SIG-M5 treated with dmso at 0.1 percent for 504 hours (cell line): ENCODE data around the gene NR1I3.

Source experiments
- DNase-seq: peaks from one replicate; lab custom pipeline; 2025; ENCODE audit not compliant: unreplicated experiment; lab: John Stamatoyannopoulos, UW

Gene NR1I3

GRCh38 chr1:161219078-161219892 lies 18.7 kb downstream of the NR1I3 start:
- DNase-seq, result no peak

GRCh38 chr1:161218301-161219077 lies 19.5 kb downstream of the NR1I3 start:
- no peak for DNase-seq

GRCh38 chr1:161217831-161218230 lies 20.2 kb downstream of the NR1I3 start:
- no peak for DNase-seq

- peak; percentile 98 for DNase-seq
Observed at GRCh38 chr1:161216945-161217712, 20.9 kb downstream of the NR1I3 start.

GRCh38 chr1:161215076-161215475 lies 22.9 kb downstream of the NR1I3 start, which contains the start of gene FCER1G:
FCER1G (plus strand) TSS chr1:161215295; CDS start chr1:161215322, 27 bp downstream.
- DNase-seq, result peak; percentile 69

- DNase-seq, result peak; percentile 70
Observed at GRCh38 chr1:161214369-161214768, 23.6 kb downstream of the NR1I3 start.

- peak; percentile 82 for DNase-seq
Observed at GRCh38 chr1:161209790-161210409, 28.1 kb downstream of the NR1I3 start.

- DNase-seq, result no peak
Observed at GRCh38 chr1:161207173-161207572, 30.8 kb downstream of the NR1I3 start.

- no peak for DNase-seq
Observed at GRCh38 chr1:161206411-161207140, 31.4 kb downstream of the NR1I3 start.

- peak; percentile 99 for DNase-seq
Observed at GRCh38 chr1:161201836-161202712, 35.9 kb downstream of the NR1I3 start, which contains the start of gene NDUFS2. NDUFS2 (plus strand) TSS chr1:161202367; CDS start chr1:161202386, 19 bp downstream.

GRCh38 chr1:161200992-161201835 lies 36.8 kb downstream of the NR1I3 start:
- peak; percentile 68 for DNase-seq

- DNase-seq, result no peak
Observed at GRCh38 chr1:161200421-161200991, 37.5 kb downstream of the NR1I3 start.

- DNase-seq, result no peak
Observed at GRCh38 chr1:161199506-161200139, 38.4 kb downstream of the NR1I3 start.

- no peak for DNase-seq
Observed at GRCh38 chr1:161198897-161199431, 39.0 kb downstream of the NR1I3 start, which contains the start of gene ADAMTS4. ADAMTS4 (minus strand) TSS chr1:161199054; CDS start chr1:161198627, 427 bp downstream.

- no peak for DNase-seq
Observed at GRCh38 chr1:161198194-161198896, 39.7 kb downstream of the NR1I3 start.

GRCh38 chr1:161197560-161198193 lies 40.3 kb downstream of the NR1I3 start:
- no peak for DNase-seq
